Suprapubic skin (tissue), 4 donors: ENCODE measurements around the gene TTC28.

ENCODE experiments used
- CTCF ChIP-seq, 2 donors: fragments of 200-600 bp in 1 of 2; fragments of 450-650 bp in 1 of 2; sonication (generic) in 1 of 2; IDR thresholded peaks; one replicate each; pipeline ENCODE4 v1.5.1; 2016 to 2019; ENCODE audit warnings: antibody characterized with exemption in 2 of 2, mild to moderate bottlenecking in 1 of 2, moderate library complexity in 1 of 2
- EP300 ChIP-seq: sonication (generic); formaldehyde crosslinking; IDR thresholded peaks from one replicate; pipeline ENCODE4 v1.6.1; 2017; ENCODE audit warnings: antibody characterized with exemption
- POLR2A ChIP-seq, 2 donors: fragments of 450-650 bp; IDR thresholded peaks; one replicate each; pipeline ENCODE4 v1.6.1; 2017; ENCODE audit warnings: antibody characterized with exemption in 2 of 2, mild to moderate bottlenecking in 2 of 2, moderate library complexity in 2 of 2
- POLR2AphosphoS5 ChIP-seq, 3 donors: sonication (generic); formaldehyde crosslinking; IDR thresholded peaks; one replicate each; pipeline ENCODE4 v1.6.1; 2017; ENCODE audit warnings: antibody characterized with exemption in 3 of 3

- TF ChIP-seq POLR2AphosphoS5 (IDR thresholded peaks at IDR 0.05) (no peak), CTCF (IDR thresholded peaks at IDR 0.05) (no peak), POLR2A (IDR thresholded peaks at IDR 0.05) (no peak), EP300 (no peak)
Observed at GRCh38 chr22:28015046-28015425, 664.6 kb downstream of the TTC28 start.
